ENCODE results near the gene SLC2A2.

The SLC2A2 gene

DNA sequence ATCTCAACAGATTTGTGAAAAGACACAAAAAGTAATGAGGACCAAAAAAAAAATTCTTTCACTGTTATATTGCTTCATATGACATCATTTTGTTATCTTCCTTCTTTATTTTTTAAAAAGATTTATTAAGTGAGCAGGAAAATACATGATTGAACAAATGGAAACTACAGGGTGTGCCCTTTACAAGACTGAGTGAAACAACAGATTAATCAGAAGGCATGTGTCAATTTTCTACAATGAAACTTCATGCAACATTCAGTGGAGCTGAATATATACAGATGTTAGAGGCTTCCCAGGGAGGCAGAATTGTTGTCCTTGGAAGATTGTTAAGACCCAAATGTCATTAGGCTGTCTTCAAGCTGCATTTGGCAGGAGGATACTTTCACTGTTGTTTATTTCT, 28.4 kb upstream of the SLC2A2 start:
- TF ChIP-seq, protein P1, sequence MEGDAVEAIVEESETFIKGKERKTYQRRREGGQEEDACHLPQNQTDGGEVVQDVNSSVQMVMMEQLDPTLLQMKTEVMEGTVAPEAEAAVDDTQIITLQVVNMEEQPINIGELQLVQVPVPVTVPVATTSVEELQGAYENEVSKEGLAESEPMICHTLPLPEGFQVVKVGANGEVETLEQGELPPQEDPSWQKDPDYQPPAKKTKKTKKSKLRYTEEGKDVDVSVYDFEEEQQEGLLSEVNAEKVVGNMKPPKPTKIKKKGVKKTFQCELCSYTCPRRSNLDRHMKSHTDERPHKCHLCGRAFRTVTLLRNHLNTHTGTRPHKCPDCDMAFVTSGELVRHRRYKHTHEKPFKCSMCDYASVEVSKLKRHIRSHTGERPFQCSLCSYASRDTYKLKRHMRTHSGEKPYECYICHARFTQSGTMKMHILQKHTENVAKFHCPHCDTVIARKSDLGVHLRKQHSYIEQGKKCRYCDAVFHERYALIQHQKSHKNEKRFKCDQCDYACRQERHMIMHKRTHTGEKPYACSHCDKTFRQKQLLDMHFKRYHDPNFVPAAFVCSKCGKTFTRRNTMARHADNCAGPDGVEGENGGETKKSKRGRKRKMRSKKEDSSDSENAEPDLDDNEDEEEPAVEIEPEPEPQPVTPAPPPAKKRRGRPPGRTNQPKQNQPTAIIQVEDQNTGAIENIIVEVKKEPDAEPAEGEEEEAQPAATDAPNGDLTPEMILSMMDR (IDR thresholded peaks at IDR 0.05) = no peak

DNA sequence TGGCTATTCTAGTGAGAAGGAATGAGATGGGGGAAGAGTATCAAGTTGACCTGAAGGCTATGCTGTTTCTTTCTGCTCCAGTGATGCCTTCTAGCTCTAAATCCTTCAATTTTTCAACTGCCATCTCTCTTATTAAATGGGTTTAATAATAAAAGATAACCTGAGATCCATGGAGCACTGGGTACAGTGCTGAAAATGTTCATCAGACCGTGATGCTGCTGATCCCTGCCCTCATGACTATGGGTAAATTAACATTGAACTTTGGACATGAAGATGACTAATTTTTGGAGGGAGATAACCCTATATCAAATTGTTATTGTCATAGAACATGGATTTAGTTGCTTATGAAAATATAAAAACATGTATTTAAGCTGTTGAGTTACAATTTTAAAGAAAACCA, 27.7 kb upstream of the SLC2A2 start:
- H3K4me3 ChIP-seq = no peak overlapping the region
- H3K27ac ChIP-seq = no peak overlapping the region
- TF ChIP-seq, protein P1 (IDR thresholded peaks at IDR 0.05) = no peak
- no peak for DNase-seq (ENCODE audit: low spot score)

More for the DNA sequence above, 28.4 kb upstream of the SLC2A2 start:
- Histone ChIP-seq H3K27ac (no peak overlapping the region), H3K4me3 (no peak overlapping the region)
- no peak for DNase-seq (ENCODE audit: low spot score)

DNA sequence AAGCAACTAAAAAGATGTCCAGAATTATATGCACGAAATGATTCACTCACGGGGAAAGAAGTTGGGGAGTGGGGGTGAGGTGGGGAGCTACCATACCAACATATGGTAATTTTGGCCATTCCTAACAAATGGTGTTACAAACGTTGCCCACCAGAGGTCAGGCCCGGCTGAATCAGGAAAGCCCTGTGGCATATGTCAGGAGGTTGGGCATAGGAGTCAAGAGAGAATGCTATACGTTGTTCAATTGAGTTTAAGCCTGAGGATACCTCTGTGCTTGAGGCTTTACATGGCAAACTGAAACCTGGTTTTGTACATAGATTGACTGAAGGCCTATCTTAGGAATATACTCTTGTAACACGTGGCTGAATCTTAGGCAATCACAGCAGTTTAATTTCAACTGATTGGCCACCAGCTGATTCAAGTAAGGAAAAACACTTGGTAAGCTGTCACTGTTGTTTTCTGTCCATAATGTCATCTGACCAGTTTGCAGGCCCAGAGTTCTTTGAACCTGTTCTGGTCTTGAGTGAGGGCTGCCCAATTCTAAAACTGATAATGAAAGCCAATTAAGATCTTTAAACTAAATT, 23.4 kb upstream of the SLC2A2 start:
- no peak for DNase-seq (ENCODE audit: low spot score)
- Histone ChIP-seq H3K4me3 (no peak overlapping the region), H3K27ac (no peak overlapping the region)
- TF ChIP-seq, protein P1 (IDR thresholded peaks at IDR 0.05) = peak; percentile 50

DNA sequence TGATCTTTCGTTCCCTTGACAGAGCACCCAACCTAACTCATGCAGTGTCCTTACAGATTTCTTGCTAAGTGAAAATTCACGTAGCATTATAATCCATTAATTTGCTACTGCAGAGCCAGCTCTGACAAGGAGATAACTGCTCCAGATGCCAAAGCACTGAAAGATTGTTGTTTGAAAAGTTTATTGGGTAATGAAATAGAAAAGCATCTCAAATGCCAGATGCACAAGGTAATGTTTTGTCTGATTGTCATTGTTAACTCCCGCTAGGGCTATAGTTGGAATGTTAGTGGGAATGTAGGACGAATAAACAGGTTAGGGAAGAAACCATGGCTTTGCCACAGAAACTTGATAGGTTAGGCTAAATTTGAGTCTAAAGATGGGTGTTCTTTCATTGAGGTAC, 20.2 kb upstream of the SLC2A2 start:
- no peak overlapping the region for H3K4me3 ChIP-seq
- TF ChIP-seq, protein P1 (IDR thresholded peaks at IDR 0.05) = no peak
- DNase-seq (ENCODE audit: low spot score) = no peak
- no peak overlapping the region for H3K27ac ChIP-seq

DNA sequence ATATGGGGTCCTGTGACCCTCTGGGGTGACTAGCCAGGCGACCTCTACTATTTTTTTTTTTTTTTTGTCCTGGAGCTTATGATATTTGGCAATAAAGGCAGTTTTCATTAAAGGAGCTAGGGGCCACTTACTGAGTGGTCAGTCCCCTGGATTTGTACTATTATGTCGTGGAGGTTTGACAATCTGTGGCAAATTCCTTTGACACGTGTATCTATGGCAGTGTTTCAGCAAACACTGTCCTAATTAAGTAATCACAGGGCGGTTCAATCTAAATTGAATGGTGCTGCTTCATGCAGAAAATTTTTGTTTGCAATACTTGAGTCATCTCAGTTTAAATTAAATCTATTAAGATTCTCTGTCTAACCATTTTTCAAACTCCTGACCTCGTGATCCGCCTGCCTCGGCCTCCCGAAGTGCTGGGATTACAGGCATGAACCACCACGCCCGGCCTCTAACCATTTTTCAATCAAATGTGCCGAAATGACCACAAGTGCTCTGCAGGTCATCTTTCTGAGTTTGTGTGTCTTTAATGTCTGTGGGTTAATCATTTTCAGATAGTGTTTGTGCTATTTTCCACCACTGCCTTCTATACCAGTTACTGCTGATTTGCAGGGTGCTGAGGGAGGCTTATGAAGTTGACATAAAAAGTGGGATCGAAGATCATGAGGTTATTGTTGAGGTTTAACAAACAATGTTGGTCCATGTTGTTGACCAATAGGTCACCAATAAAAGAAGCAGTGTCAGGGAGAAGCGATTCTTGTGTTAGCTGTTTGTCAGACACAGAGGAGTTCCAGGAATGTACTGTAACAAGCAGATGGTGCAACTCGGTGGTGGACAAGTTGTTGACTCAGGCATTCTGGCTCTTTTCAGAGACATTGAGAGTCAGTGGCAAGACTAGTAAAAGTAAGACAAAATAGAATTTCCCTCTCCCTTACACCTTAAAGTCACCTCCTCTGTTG, 18.6 kb upstream of the SLC2A2 start:
- H3K27ac ChIP-seq = no peak overlapping the region
- H3K4me3 ChIP-seq = no peak overlapping the region
- TF ChIP-seq, protein P1 (IDR thresholded peaks at IDR 0.05) = no peak
- DNase-seq (ENCODE audit: low spot score) = no peak

DNA sequence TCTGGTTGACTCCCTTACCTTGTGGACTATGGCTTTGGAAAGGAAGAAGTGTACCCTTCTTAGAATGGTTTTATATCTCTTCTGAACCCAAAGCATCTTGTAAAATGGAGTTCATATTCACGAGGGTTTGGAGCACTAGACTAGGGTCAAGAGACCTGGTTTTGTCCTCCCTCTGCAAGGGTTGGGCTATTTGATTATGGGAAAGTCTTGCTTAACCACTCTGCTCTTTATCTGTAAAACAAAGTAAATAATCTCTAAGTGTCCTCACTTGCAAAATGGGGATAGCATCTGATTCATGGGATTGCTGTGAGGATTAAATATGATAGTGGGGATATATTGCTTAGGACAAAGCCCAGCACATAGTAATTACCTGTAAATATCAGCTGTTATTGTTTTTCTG, 17.9 kb upstream of the SLC2A2 start:
- TF ChIP-seq, protein P1 (IDR thresholded peaks at IDR 0.05) = no peak
- H3K27ac ChIP-seq = no peak overlapping the region
- DNase-seq (ENCODE audit: low spot score) = no peak
- no peak overlapping the region for H3K4me3 ChIP-seq

Measured in coronary artery (tissue), 2 donors.